Fibroblast of mammary gland (primary cell): Measurements from ENCODE around the gene IL10RA.
A peak's percentile ranks its signal among the peaks of the same experiment; 100 is the strongest.

Source experiments
- DNase-seq: peaks from one replicate; pipeline ENCODE4 v3.0.0-alpha.2; 2010; ENCODE audit warnings: low read depth
- H3K4me3 ChIP-seq: 2 replicates; pipeline ENCODE4 v1.5.1; 2011; ENCODE audit warnings: low read depth, mild to moderate bottlenecking, low read length, moderate library complexity; ENCODE audit not compliant: control insufficient read depth
- TF ChIP-seq, protein P1 (sequence below): conservative IDR thresholded peaks from 2 replicates; pipeline ENCODE4 v1.5.1; 2011; ENCODE audit warnings: low read depth, low read length, inconsistent platforms; ENCODE audit not compliant: control insufficient read depth, insufficient read depth

The IL10RA gene

DNA sequence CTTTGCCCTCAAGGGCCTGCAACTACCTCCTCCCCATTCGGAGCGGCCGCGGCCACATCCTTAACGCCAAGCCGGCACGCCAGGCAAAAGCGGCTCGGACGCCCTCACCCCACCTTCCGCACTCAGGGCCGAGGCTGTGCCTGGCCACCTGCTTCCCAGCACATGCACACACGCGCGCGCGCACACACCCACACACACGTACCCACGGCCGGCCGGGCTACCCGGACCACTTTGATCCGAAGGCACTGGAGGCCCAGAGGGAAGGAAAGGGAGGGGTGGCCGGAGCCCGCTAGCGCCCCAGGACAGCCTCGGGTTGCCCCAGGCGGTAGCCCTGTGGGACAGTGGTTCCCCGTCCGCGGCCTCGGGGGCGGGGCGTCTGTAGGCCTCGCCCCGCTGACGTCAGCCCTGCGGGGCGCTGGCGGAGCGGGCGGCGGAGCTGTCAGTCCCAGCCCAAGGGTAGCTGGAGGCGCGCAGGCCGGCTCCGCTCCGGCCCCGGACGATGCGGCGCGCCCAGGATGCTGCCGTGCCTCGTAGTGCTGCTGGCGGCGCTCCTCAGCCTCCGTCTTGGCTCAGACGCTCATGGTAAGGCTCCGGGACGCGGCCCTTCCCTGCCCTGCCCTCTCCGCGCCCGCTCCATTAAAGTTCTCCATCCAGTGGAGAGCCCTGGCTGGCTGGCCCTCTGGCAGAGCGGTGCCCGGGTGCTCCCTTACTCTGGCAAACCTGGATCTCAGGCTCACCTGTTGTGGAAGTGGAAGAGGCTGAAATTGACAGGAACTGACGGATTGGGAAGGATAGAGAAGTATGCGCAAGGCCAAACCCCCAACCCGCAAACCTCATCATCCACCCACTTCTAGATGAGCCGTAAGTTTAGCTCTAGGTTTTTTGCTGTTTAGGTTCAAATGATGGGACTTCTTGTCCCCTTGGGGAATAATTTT lies at the start of gene IL10RA:
Gene IL10RA, plus strand, starts transcription at position 442 of the 935 bp plus-strand sequence. Its CDS starts 74 bp downstream, at position 516.
- peak; percentile 43 for DNase-seq
- H3K4me3 ChIP-seq: peak within 1 kb of the TSS; percentile 28
- TF ChIP-seq, protein P1, sequence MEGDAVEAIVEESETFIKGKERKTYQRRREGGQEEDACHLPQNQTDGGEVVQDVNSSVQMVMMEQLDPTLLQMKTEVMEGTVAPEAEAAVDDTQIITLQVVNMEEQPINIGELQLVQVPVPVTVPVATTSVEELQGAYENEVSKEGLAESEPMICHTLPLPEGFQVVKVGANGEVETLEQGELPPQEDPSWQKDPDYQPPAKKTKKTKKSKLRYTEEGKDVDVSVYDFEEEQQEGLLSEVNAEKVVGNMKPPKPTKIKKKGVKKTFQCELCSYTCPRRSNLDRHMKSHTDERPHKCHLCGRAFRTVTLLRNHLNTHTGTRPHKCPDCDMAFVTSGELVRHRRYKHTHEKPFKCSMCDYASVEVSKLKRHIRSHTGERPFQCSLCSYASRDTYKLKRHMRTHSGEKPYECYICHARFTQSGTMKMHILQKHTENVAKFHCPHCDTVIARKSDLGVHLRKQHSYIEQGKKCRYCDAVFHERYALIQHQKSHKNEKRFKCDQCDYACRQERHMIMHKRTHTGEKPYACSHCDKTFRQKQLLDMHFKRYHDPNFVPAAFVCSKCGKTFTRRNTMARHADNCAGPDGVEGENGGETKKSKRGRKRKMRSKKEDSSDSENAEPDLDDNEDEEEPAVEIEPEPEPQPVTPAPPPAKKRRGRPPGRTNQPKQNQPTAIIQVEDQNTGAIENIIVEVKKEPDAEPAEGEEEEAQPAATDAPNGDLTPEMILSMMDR: no peak

DNA sequence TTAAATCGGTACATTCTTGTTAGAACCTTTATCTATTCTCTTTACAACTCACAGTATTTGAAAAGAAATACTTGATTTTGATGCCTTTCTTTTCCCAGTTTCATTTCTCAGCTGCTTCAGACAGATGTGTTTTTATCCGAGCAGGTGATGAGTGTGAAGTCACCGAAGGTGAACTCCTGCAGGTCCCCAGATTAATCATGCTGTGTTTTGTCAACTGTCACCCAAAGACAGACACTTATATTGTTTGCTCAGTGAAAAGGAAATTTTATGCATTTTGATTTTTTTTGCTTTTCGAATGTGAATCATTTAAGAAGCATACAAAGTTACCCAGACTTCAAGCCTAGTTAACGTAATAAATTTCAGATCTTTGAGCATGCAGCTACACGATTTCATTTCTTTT lies 49.2 kb upstream of the IL10RA start:
- TF ChIP-seq, protein P1: no peak
- no peak for DNase-seq
- H3K4me3 ChIP-seq: no peak overlapping the region

DNA sequence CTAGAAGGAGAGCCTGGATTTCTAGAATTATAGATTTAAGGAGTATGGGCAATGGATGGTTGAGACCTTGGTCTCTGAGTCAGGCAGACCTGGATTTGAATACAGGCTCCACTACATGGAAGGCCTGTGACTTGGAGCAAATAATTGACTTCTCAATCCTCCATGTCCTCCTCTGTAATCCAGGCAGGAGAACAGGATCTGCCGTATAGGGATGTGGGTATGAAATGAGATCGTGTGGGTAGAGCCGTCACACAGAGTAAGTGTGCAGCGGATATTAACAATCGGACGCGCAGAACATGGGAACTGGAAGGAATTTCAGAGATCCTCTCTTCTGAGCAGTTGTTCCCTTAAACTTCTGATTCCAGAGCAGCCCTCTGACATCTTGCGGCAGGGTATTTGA lies 45.5 kb upstream of the IL10RA start:
- no peak overlapping the region for H3K4me3 ChIP-seq
- TF ChIP-seq, protein P1: no peak
- DNase-seq: no peak

DNA sequence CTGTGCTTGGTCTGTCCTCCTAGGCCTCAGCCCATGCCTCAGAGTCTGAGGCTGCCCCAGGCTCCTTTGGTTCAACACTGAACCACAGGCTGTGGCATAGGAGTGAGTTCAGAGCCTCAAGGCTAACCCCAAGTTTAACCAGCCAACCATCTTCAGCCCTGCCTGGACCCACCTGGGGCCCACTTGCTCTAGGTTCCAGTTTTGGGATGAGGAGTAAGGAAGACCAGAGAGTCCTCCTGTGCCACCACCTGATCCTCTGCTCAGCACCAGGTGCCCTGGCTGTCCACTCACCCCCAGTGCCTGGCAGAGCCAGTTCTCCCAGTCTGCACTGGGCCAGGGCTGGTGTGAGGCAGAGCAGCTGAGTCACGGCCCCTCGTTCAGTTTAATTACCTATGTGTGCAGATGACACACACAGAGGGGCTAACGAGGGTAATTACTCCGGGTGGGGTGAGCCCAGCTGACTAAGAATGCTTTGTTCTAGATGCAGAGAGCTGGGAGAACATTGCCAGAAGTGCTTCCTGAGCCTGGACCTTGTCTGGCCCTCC lies 45.0 kb upstream of the IL10RA start:
- no peak overlapping the region for H3K4me3 ChIP-seq
- TF ChIP-seq, protein P1: no peak
- no peak for DNase-seq

DNA sequence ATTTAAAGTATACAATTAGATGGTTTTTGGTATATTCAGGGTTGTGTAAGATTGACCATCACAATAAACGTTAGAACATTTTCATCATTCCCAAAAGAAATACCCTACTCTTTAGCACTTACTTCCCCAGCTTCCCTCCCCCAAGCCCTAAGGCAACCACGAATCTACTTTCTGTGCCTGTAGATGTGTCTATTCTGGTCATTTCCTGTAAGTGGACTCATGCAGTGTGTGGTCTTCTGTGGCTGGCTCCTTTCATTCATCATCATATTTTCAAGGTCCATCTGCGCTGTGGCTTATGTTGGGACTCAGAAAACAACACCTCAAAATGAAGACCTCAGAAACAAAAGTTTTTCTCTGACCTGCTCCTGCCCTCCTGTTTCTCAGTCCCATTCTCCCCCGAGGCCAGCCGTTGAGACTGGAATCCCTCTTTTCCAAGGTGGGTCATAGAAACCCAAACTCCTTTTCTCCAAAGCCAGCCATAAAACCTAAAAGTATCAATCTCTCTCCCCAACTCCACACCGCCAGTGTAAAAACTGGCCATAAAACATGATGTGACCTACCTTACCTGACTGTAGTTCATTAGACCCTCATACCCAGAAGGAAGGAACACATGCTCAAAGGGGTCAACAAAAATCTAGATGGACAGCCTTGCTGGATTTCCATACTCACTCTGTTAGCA lies 44.1 kb upstream of the IL10RA start:
- TF ChIP-seq, protein P1: no peak
- DNase-seq: no peak

DNA sequence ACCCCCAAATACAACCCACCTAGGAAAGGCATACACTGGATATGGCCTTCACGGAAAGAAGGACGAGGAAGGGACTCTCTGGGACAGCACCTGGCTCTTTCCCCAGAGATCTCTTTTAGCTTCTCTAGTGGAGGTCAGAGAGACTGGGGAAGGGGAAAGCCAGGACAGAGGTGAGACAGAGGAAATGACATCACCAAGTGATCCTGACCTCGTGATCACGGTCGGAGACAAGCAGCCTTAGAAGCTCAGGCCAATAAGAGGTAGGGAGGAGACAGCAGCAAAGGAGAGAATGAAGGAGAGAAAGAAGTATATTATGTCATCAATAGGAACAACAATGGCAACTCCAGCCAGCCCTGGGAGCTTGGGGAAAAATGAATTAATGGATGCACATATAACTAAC lies 41.6 kb upstream of the IL10RA start:
- H3K4me3 ChIP-seq: no peak overlapping the region
- TF ChIP-seq, protein P1: no peak
- DNase-seq: no peak

More for the DNA sequence above, 44.1 kb upstream of the IL10RA start:
- H3K4me3 ChIP-seq: no peak overlapping the region
